Brain microvascular endothelial cell (primary cell): ENCODE results near the gene NPY1R.

Experiments used
- DNase-seq: peaks from one replicate; pipeline ENCODE4 v3.0.0-alpha.2; 2020
- H3K27ac ChIP-seq: fragments of 250-450 bp; sonication (Bioruptor Pico); 2 replicates; pipeline ENCODE4 v1.5.1; 2020; ENCODE audit warnings: mild to moderate bottlenecking, moderate library complexity
- H3K27me3 ChIP-seq: fragments of 250-450 bp; sonication (Bioruptor Pico); replicated peaks from 2 replicates; pipeline ENCODE4 v1.5.1; 2020; ENCODE audit warnings: mild to moderate bottlenecking
- H3K36me3 ChIP-seq: fragments of 250-450 bp; sonication (Bioruptor Pico); replicated peaks from 2 replicates; pipeline ENCODE4 v1.5.1; 2020; ENCODE audit warnings: mild to moderate bottlenecking
- H3K4me3 ChIP-seq: 2 replicates; pipeline ENCODE4 v1.5.1; 2011; ENCODE audit warnings: low read depth, mild to moderate bottlenecking, control low read depth, low read length, moderate library complexity
- CTCF ChIP-seq: IDR thresholded peaks from 2 replicates; pipeline ENCODE4 v1.5.1; 2011; ENCODE audit warnings: low read depth, mild to moderate bottlenecking, moderate library complexity, low read length, control low read depth, inconsistent platforms; ENCODE audit errors: missing control alignments
- in situ Hi-C: cut with HindIII; loops from 2 replicates; pipeline ENCODE4 v1.10.0; 2017; ENCODE audit warnings: low sequenced_read_pairs, low pct_ligation_motif_present

Gene NPY1R

DNA sequence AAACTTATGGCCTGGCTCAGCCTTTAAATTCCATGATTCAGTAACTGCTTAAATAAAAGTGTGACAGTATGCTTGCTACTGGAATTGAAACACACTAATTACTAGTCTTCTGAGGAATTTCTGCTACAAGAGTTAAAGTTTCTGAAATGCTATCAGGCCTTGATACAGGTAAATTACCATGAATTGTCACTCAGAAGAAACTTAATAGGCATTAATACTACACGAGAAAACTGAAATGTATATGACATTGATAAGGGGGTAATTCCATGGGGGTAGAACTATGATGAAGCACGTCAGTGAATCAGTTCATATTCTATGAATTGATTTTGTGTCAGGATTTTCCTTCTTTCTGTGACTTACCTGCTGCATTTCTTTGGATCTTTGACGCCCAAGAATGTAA lies 3.0 kb upstream of the NPY1R start:
- no peak overlapping the region for H3K4me3 ChIP-seq
- in situ Hi-C loops, result no loop called here
- H3K36me3 ChIP-seq, result no peaks in the 10 kb centered on the region
- DNase-seq, result no peak
- H3K27ac ChIP-seq, result no peak overlapping the region
- H3K27me3 ChIP-seq, result peaks cover 8% of the 10 kb centered on the region
- no peak for TF ChIP-seq CTCF

DNA sequence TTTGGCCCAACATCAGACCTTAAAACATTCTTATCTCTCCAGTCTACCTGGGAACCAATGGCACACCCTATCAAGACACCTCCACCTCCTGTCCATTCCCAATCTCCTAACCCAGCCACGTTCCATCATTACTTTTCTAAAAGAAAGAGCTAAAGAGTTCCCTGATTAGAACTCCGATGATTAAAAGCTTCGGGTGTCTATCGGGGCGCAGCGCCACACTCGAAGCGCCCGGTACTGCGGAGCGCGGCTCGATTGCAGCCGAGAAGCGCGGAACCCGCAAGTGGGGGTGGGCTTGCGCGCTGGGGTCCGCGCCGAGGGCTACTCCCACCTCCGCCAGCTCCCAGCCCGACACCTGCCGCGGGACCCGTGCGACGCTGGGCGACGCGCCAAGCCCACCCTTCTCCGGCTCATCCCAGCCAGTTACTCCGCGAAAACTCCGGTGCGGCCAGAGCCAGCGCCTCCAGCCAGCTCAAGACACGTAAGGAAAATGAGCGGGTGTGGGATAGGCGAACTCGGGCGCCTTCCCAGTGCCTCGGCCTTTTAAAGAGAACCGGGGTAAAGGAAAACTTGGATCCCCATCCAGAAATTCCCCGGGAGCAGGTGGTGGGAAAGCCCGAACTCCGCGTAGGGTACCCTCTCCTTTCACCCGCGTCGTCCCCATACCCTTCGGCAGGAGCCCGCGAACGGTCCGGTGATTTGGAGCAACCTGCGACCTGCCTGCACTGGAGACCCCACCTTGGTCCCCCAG lies 593 bp downstream of the NPY1R start:
- Histone ChIP-seq H3K27me3 (peaks cover 8% of the 10 kb centered on the region), H3K4me3 (peak overlapping the region; percentile 66), H3K36me3 (no peaks in the 10 kb centered on the region), H3K27ac (no peak overlapping the region)
- TF ChIP-seq CTCF, result no peak
- no peak for DNase-seq
- in situ Hi-C loops, result no loop called here

GRCh38 chr4:163330916-163331628 lies 1.3 kb downstream of the NPY1R start:
- H3K4me3 ChIP-seq, result no peak overlapping the region
- DNase-seq, result no peak
- H3K27me3 ChIP-seq, result peaks cover 8% of the 10 kb centered on the region
- in situ Hi-C loops, result no loop called here
- H3K27ac ChIP-seq, result no peak overlapping the region
- H3K36me3 ChIP-seq, result no peaks in the 10 kb centered on the region
- no peak for TF ChIP-seq CTCF

GRCh38 chr4:163317110-163317509 lies 15.3 kb downstream of the NPY1R start:
- Histone ChIP-seq H3K27me3 (no peaks in the 10 kb centered on the region), H3K4me3 (no peak overlapping the region), H3K27ac (no peak overlapping the region), H3K36me3 (no peaks in the 10 kb centered on the region)
- no peak for TF ChIP-seq CTCF
- in situ Hi-C loops, result no loop called here
- DNase-seq, result no peak

DNA sequence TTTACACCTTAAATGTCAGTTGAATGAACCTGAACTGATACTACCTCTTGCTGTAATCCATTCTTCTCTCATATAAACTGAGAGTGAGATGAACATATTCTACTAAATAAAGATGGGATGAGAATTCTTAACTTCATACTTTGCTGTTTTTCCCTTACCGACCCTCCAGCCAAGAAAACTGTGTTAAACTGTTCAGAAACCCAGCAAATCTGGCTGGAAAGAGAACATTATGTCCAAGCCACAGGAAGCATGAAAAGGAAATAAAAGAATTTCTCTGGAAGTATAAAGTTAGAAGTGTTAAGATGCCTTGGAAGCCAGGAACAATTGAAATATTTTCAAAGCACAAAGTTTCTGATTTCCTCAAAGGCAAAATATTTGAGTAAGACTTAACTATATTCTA lies 22.9 kb downstream of the NPY1R start:
- no peak overlapping the region for H3K4me3 ChIP-seq
- in situ Hi-C loops, result no loop called here

More for the DNA sequence above, 22.9 kb downstream of the NPY1R start:
- H3K27me3 ChIP-seq, result no peaks in the 10 kb centered on the region
- no peaks in the 10 kb centered on the region for H3K36me3 ChIP-seq
- H3K27ac ChIP-seq, result no peak overlapping the region
- DNase-seq, result no peak
- no peak for TF ChIP-seq CTCF
